H9 (cell line): ENCODE data around the gene AK4. TPM values are rescaled to one million over a fixed set of nuclear protein-coding genes. Genes with fewer than 3 reads are reported as not detected.

Experiments used
- DNase-seq: peaks from one replicate; pipeline ENCODE4 v3.0.0-alpha.2; 2017
- H2AFZ ChIP-seq: one replicate; pipeline ENCODE4 v1.6.1; 2013; ENCODE audit warnings: mild to moderate bottlenecking, low read length, control low read depth, moderate library complexity
- H2AK5ac ChIP-seq: 2 replicates; pipeline ENCODE4 v1.6.1; 2013; ENCODE audit warnings: low read length, control low read depth, mixed read lengths; ENCODE audit not compliant: insufficient read length
- H2BK120ac ChIP-seq: one replicate; pipeline ENCODE4 v1.6.1; 2013; ENCODE audit warnings: low read depth, mild to moderate bottlenecking, low read length, control low read depth, inconsistent platforms; ENCODE audit not compliant: poor library complexity, severe bottlenecking
- H2BK12ac ChIP-seq: 2 replicates; pipeline ENCODE4 v1.6.1; 2013; ENCODE audit warnings: low read length, control low read depth, mixed read lengths, low read depth; ENCODE audit not compliant: insufficient read length
- H2BK15ac ChIP-seq: 2 replicates; pipeline ENCODE4 v1.6.1; 2013; ENCODE audit warnings: low read depth, low read length, control low read depth
- H2BK20ac ChIP-seq: one replicate; pipeline ENCODE4 v1.6.1; 2013; ENCODE audit warnings: low read depth, mild to moderate bottlenecking, low read length, control low read depth, inconsistent platforms; ENCODE audit not compliant: poor library complexity, severe bottlenecking
- H2BK5ac ChIP-seq: 2 replicates; pipeline ENCODE4 v1.6.1; 2013; ENCODE audit warnings: low read length, control low read depth, mixed read lengths; ENCODE audit not compliant: insufficient read length
- H3K14ac ChIP-seq: 2 replicates; pipeline ENCODE4 v1.6.1; 2013; ENCODE audit warnings: low read length, control low read depth; ENCODE audit not compliant: insufficient read depth
- H3K18ac ChIP-seq: 2 replicates; pipeline ENCODE4 v1.6.1; 2013; ENCODE audit warnings: low read depth, mild to moderate bottlenecking, mixed read lengths, low read length, control low read depth; ENCODE audit not compliant: insufficient read length
- H3K23ac ChIP-seq: 2 replicates; pipeline ENCODE4 v1.6.1; 2013; ENCODE audit warnings: low read length, control low read depth, mixed read lengths, low read depth; ENCODE audit not compliant: insufficient read length
- H3K23me2 ChIP-seq: 2 replicates; pipeline ENCODE4 v1.6.1; 2013; ENCODE audit warnings: low read depth, mild to moderate bottlenecking, mixed read lengths, low read length, control low read depth; ENCODE audit not compliant: insufficient read length, poor library complexity, severe bottlenecking
- H3K27ac ChIP-seq: 2 replicates; pipeline ENCODE4 v1.5.1; 2013; ENCODE audit warnings: low read length, control low read depth, mixed read lengths, low read depth; ENCODE audit not compliant: insufficient read length
- H3K27me3 ChIP-seq: 2 replicates; pipeline ENCODE4 v1.6.1; 2013; ENCODE audit warnings: low read length, control low read depth, inconsistent platforms; ENCODE audit not compliant: insufficient read depth
- H3K4ac ChIP-seq: 2 replicates; pipeline ENCODE4 v1.6.1; 2013; ENCODE audit warnings: low read depth, mild to moderate bottlenecking, control low read depth, inconsistent platforms, low read length, moderate library complexity
- H3K4me1 ChIP-seq: 2 replicates; pipeline ENCODE4 v1.6.1; 2013; ENCODE audit warnings: low read length, control low read depth, inconsistent platforms; ENCODE audit not compliant: insufficient read depth
- H3K4me2 ChIP-seq: 2 replicates; pipeline ENCODE4 v1.6.1; 2013; ENCODE audit warnings: low read length, control low read depth, mixed read lengths; ENCODE audit not compliant: insufficient read length, insufficient read depth
- H3K56ac ChIP-seq: 2 replicates; pipeline ENCODE4 v1.6.1; 2013; ENCODE audit warnings: low read depth, mild to moderate bottlenecking, mixed read lengths, low read length, control low read depth; ENCODE audit not compliant: insufficient read length
- H3K79me1 ChIP-seq: 2 replicates; pipeline ENCODE4 v1.6.1; 2013; ENCODE audit warnings: low read depth, mild to moderate bottlenecking, moderate library complexity, low read length, control low read depth, inconsistent platforms; ENCODE audit not compliant: insufficient read depth, poor library complexity, severe bottlenecking
- H3K79me2 ChIP-seq: 2 replicates; pipeline ENCODE4 v1.6.1; 2013; ENCODE audit warnings: low read length, control low read depth, inconsistent platforms; ENCODE audit not compliant: insufficient read depth
- H3K9ac ChIP-seq: 2 replicates; pipeline ENCODE4 v1.6.1; 2013; ENCODE audit warnings: low read length, control low read depth, mixed read lengths; ENCODE audit not compliant: insufficient read length; ENCODE audit errors: extremely low read depth
- H3K9me3 ChIP-seq: one replicate; pipeline ENCODE4 v1.6.1; 2013; ENCODE audit warnings: low read depth, low read length, inconsistent platforms; ENCODE audit not compliant: control insufficient read depth
- H3T11ph ChIP-seq: one replicate; pipeline ENCODE4 v1.6.1; 2013; ENCODE audit warnings: mild to moderate bottlenecking, low read length, control low read depth, inconsistent platforms
- H4K20me1 ChIP-seq: one replicate; pipeline ENCODE4 v1.6.1; 2013; ENCODE audit not compliant: control insufficient read depth, insufficient read length, insufficient read depth
- H4K5ac ChIP-seq: 2 replicates; pipeline ENCODE4 v1.6.1; 2013; ENCODE audit warnings: low read depth, mild to moderate bottlenecking, mixed read lengths, low read length, control low read depth; ENCODE audit not compliant: insufficient read length
- H4K8ac ChIP-seq: replicated peaks from 2 replicates; pipeline ENCODE4 v1.6.1; 2013; ENCODE audit warnings: low read length, control low read depth, mixed read lengths, low read depth; ENCODE audit not compliant: insufficient read length
- H4K91ac ChIP-seq: 2 replicates; pipeline ENCODE4 v1.6.1; 2013; ENCODE audit warnings: low read depth, mild to moderate bottlenecking, moderate library complexity, mixed read lengths, low read length, control low read depth; ENCODE audit not compliant: insufficient read length
- H3K27ac Mint-ChIP-seq, 3 experiments: 2 replicates in 2 of 3; 3 replicates in 1 of 3; pipeline ENCODE4 v1.8.0; 2020 to 2021; ENCODE audit warnings: mixed read lengths in 3 of 3, mild to moderate bottlenecking in 1 of 3, moderate library complexity in 1 of 3
- H3K27me3 Mint-ChIP-seq: 2 replicates; pipeline ENCODE4 v1.8.0; 2021; ENCODE audit warnings: low read depth, mild to moderate bottlenecking, moderate library complexity, mixed read lengths
- H3K36me3 Mint-ChIP-seq, 3 experiments: 2 replicates in 2 of 3; 3 replicates in 1 of 3; pipeline ENCODE4 v1.8.0; 2020 to 2021; ENCODE audit warnings: low read depth in 3 of 3, mixed read lengths in 3 of 3; ENCODE audit not compliant: insufficient read depth in 1 of 3
- H3K4me1 Mint-ChIP-seq, 2 experiments: 2 replicates each; pipeline ENCODE4 v1.8.0; 2020; ENCODE audit warnings: mixed read lengths in 2 of 2
- H3K4me3 Mint-ChIP-seq, 2 experiments: 2 replicates in 1 of 2; 3 replicates in 1 of 2; pipeline ENCODE4 v1.8.0; 2020 to 2021; ENCODE audit warnings: mild to moderate bottlenecking in 2 of 2, mixed read lengths in 2 of 2, moderate library complexity in 1 of 2
- H3K9me3 Mint-ChIP-seq, 2 experiments: 2 replicates in 1 of 2; 3 replicates in 1 of 2; pipeline ENCODE4 v1.8.0; 2020; ENCODE audit warnings: mild to moderate bottlenecking in 2 of 2, mixed read lengths in 2 of 2, moderate library complexity in 1 of 2
- CTCF ChIP-seq: fragments of 200-600 bp; sonication (generic); conservative IDR thresholded peaks from 3 replicates; pipeline ENCODE4 v1.8.0; 2021; ENCODE audit warnings: antibody characterized with exemption, mild to moderate bottlenecking
- WGBS: extraction: QIAGEN DNeasy Blood & Tissue Kit; methylation state at CpG from one replicate; pipeline ENCODE4 v1.1.7; 2013; ENCODE audit warnings: missing lambda C conversion rate, low lambda C conversion rate, mixed read lengths; ENCODE audit not compliant: insufficient read length; ENCODE audit errors: extremely low coverage; 5-methylcytosine and 5-hydroxymethylcytosine counted together
- total RNA-seq: library from RNA; stranded (reverse); gene quantifications from 2 replicates; pipeline ENCODE4 v1.2.1, GENCODE V29; 2021

Gene AK4
- total RNA-seq, 1 experiment from 2014 or later, result 45.6 TPM

- peaks cover 3% of the 10 kb centered on the region for H3K4me1 ChIP-seq
- no peaks in the 10 kb centered on the region for H4K20me1 ChIP-seq
- H3K27me3 ChIP-seq, result no peaks in the 10 kb centered on the region; the same call in 1 of the 2 replicates
- H3K4ac ChIP-seq, result no peak overlapping the region
- no peaks in the 10 kb centered on the region for H3K9me3 ChIP-seq
- H3K23ac ChIP-seq, result no peak overlapping the region
- H3K14ac ChIP-seq, result no peak overlapping the region
- H3K27me3 Mint-ChIP-seq, result peaks cover 37% of the 10 kb centered on the region
- H3K4me1 Mint-ChIP-seq, result peaks cover 25 to 28% of the 10 kb centered on the region in 2 experiments
- H3K4me2 ChIP-seq, result no peak overlapping the region
- no peak overlapping the region for H3K27ac Mint-ChIP-seq
- H4K5ac ChIP-seq, result no peak overlapping the region
- H3K56ac ChIP-seq, result no peak overlapping the region
- no peaks in the 10 kb centered on the region; a peak in 1 of 7 replicates for H3K36me3 Mint-ChIP-seq
- H2AFZ ChIP-seq, result no peak overlapping the region
- H2BK12ac ChIP-seq, result no peak overlapping the region
- H2AK5ac ChIP-seq, result no peak overlapping the region
- H3K79me2 ChIP-seq, result no peaks in the 10 kb centered on the region
- H3K9me3 Mint-ChIP-seq, result no peaks in the 10 kb centered on the region; a peak in 1 of 5 replicates
- H3K27ac ChIP-seq, result no peak overlapping the region
- no peak overlapping the region for H3K4me3 Mint-ChIP-seq
- H3K23me2 ChIP-seq, result peaks cover 14% of the 10 kb centered on the region
- H3K18ac ChIP-seq, result no peak overlapping the region
- H3K79me1 ChIP-seq, result no peaks in the 10 kb centered on the region
- no peak overlapping the region for H4K8ac ChIP-seq
- no peak overlapping the region for H3T11ph ChIP-seq
- no peak overlapping the region for H2BK15ac ChIP-seq
- WGBS, result no CpG with 5 or more reads among the region's 7 CpGs
- no peak overlapping the region for H3K9ac ChIP-seq
- H2BK5ac ChIP-seq, result no peak overlapping the region
- H2BK20ac ChIP-seq, result no peak overlapping the region
- no peak for TF ChIP-seq CTCF
- no peak for DNase-seq
- no peak overlapping the region for H4K91ac ChIP-seq
- H2BK120ac ChIP-seq, result no peak overlapping the region
Observed at GRCh38 chr1:65256860-65257708, 109.1 kb downstream of the AK4 start.
